ENCODE results near the gene ATF7IP2. TPM values are rescaled to one million over a fixed set of nuclear protein-coding genes. Genes with fewer than 3 reads are reported as not detected.

The ATF7IP2 gene
- total RNA-seq, 3 donors from 2014 or later, result 5.0 to 14.5 (median 11.0) TPM

DNA sequence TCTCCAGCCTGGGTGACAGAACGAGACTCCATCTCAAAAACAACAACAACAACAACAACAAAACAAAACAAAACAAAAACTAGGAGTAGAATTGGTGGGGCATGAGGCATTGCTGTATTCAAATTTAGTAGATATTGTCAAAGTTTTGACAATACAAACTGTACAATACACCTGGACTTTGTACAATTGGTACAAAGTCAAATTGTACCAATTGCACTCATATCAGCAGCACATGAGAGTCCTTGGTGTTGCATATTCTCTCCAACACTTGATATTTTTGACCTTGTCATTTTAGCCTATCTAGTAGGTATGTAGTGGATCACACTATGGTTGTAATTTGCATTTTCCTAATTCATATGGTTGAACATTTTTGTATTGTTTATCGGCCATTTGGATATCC lies 14.3 kb upstream of the ATF7IP2 start:
- Histone ChIP-seq H3K4me3 (no peak overlapping the region), H3K4me1 (ENCODE audit: low read depth) (no peaks in the 10 kb centered on the region), H3K36me3 (ENCODE audit: low read depth) (no peaks in the 10 kb centered on the region), H3K9me3 (no peaks in the 10 kb centered on the region)
- intact Hi-C loops (cut with DNase I, micrococcal nuclease), result no loop called here
- no peak for DNase-seq
- ATAC-seq, result no peak
- TF ChIP-seq, protein P1, sequence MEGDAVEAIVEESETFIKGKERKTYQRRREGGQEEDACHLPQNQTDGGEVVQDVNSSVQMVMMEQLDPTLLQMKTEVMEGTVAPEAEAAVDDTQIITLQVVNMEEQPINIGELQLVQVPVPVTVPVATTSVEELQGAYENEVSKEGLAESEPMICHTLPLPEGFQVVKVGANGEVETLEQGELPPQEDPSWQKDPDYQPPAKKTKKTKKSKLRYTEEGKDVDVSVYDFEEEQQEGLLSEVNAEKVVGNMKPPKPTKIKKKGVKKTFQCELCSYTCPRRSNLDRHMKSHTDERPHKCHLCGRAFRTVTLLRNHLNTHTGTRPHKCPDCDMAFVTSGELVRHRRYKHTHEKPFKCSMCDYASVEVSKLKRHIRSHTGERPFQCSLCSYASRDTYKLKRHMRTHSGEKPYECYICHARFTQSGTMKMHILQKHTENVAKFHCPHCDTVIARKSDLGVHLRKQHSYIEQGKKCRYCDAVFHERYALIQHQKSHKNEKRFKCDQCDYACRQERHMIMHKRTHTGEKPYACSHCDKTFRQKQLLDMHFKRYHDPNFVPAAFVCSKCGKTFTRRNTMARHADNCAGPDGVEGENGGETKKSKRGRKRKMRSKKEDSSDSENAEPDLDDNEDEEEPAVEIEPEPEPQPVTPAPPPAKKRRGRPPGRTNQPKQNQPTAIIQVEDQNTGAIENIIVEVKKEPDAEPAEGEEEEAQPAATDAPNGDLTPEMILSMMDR (IDR thresholded peaks at IDR 0.05), result no peak

DNA sequence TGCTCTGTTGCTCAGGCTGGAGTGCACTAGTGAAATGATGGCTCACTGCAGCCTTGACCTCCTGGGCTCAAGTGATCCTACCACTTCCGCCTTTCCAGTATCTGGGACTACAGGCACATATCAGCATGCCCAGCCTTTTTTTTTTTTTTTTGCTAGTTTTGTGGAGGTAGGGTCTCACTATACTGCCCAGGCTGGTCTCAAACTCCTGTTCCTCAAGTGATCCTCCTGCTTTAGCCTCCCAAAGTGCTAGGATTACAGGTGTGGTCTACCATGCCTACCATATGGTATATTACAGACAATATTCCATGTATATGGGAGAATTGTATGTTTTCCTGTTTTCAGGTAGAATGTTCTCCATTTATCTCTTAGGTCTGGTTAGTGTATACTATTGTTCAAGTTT lies 12.3 kb upstream of the ATF7IP2 start:
- TF ChIP-seq, protein P1 (IDR thresholded peaks at IDR 0.05), result no peak
- ATAC-seq, result no peak

DNA sequence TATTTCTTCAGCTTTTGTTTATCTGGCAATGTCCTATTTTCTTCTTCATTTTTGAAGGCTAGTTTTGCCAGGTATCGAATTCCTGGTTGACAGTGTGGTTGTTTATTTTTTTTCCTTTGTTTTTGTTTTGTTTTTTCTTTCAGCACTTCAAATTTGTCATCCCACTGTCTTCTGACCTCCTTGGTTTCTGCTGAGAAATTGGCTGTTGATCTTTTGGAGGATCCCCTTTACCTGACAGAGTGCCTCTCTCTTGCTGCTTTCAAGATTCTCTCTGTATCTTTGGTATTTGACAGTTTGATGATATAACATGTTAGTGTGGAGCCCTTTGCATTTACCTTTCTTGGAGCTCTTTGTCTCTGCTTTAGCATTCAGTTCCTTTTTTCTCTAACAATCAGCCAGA lies 9.6 kb upstream of the ATF7IP2 start:
- no peaks in the 10 kb centered on the region for H3K4me1 ChIP-seq (ENCODE audit: low read depth)
- TF ChIP-seq, protein P1 (IDR thresholded peaks at IDR 0.05), result no peak
- no peaks in the 10 kb centered on the region for H3K9me3 ChIP-seq
- no peak for ATAC-seq
- H3K4me3 ChIP-seq, result no peak overlapping the region
- intact Hi-C loops (cut with DNase I, micrococcal nuclease), result no loop called here
- H3K36me3 ChIP-seq (ENCODE audit: low read depth), result no peaks in the 10 kb centered on the region
- DNase-seq, result no peak

More for the DNA sequence above, 12.3 kb upstream of the ATF7IP2 start:
- Histone ChIP-seq H3K9me3 (no peaks in the 10 kb centered on the region), H3K36me3 (ENCODE audit: low read depth) (no peaks in the 10 kb centered on the region), H3K4me1 (ENCODE audit: low read depth) (no peaks in the 10 kb centered on the region), H3K4me3 (no peak overlapping the region)
- intact Hi-C loops (cut with DNase I, micrococcal nuclease), result no loop called here
- DNase-seq, result no peak

DNA sequence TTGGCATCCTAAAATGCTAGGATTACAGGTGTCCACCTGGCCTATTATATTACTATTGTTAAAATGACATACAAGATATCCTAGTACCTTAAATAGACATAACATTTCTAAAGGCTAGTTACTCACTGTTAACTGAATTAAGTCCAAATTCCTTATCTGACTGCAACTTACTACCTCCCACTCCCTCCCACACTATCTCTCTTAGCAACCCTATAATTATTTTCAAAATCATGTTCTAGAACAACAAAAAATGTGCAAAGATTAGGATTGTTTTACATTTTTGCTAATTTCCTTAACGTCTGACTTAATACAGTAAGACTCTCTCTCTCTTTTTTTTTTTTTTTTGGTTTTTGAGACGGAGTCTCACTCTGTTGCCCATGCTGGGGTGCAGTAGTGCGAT lies 2.2 kb upstream of the ATF7IP2 start:
- Histone ChIP-seq H3K9me3 (no peaks in the 10 kb centered on the region), H3K4me1 (ENCODE audit: low read depth) (peaks cover 12% of the 10 kb centered on the region), H3K36me3 (ENCODE audit: low read depth) (no peaks in the 10 kb centered on the region), H3K4me3 (no peak overlapping the region)
- DNase-seq, result no peak
- TF ChIP-seq, protein P1 (IDR thresholded peaks at IDR 0.05), result no peak
- no peak for ATAC-seq
- intact Hi-C loops (cut with DNase I, micrococcal nuclease), result no loop called here

DNA sequence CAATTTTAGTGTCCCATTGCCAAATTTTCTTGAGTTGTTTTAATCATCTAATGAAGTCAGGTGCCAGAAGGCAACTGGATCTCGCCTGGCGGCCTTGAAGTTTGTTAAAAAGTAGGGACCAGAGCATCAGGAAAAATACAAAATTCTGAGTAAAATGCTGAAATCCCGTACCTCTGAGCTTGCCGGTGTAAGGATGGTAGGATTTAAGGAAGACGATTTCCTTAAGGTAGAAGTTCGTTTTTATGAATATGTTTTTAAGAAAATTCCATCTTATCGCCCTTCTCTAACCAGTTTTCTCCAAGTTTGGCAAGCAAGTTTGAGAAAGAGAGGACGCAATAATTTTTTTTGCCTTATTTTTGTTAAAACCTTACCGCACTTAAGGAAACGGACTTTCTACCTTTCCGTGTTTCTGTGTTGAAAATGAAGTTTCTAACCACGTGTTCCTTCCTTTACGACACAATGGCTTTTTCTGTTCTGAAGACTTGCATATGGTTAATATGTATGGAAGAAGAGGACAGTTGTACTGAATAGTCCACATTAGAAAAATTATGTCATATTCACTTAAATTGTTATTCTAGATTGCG lies 748 bp downstream of the ATF7IP2 start:
- Histone ChIP-seq H3K9me3 (no peaks in the 10 kb centered on the region), H3K4me3 (peak overlapping the region; percentile 41), H3K4me1 (ENCODE audit: low read depth) (peaks cover 12% of the 10 kb centered on the region), H3K36me3 (ENCODE audit: low read depth) (no peaks in the 10 kb centered on the region)
- intact Hi-C loops (cut with DNase I, micrococcal nuclease), result no loop called here
- ATAC-seq, result no peak
- TF ChIP-seq, protein P1 (IDR thresholded peaks at IDR 0.05), result no peak
- no peak for DNase-seq

DNA sequence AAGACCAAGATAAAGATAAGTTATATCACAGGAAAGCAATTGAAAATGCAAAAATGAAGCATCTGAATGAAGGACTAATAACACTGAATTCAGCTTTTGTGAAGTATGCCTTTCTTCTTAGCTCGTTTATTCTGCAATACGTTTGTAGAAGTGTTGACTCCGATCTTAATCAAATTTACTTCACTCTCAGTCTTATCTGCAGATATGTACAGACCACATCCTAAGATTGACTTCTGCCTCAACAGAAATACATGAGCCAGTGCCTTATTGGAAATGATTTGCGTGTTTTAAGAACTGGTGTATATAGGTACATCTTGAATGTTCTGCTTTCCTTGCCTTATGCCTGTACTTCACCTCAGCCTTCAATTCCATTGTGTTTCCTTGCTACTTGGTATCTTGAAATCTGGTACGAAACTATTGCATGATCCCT lies 1.3 kb downstream of the ATF7IP2 start:
- no peak for ATAC-seq
- intact Hi-C loops (cut with DNase I, micrococcal nuclease), result no loop called here
- H3K4me1 ChIP-seq (ENCODE audit: low read depth), result peaks cover 12% of the 10 kb centered on the region
- DNase-seq, result no peak
- no peak overlapping the region for H3K4me3 ChIP-seq
- TF ChIP-seq, protein P1 (IDR thresholded peaks at IDR 0.05), result no peak
- H3K9me3 ChIP-seq, result no peaks in the 10 kb centered on the region
- H3K36me3 ChIP-seq (ENCODE audit: low read depth), result no peaks in the 10 kb centered on the region

Data from mucosa of descending colon (tissue), 3 donors.